Measurements from ENCODE around the gene SHROOM3.

GRCh38 chr4:76535603-76536372 is 100.8 kb downstream of the SHROOM3 start:
- no peak for TF ChIP-seq POLR2AphosphoS5 (IDR thresholded peaks at IDR 0.05; ENCODE audit: low read depth, low read length)
- no peak for TF ChIP-seq SIN3A (IDR thresholded peaks at IDR 0.05; ENCODE audit: borderline replicate concordance, insufficient read depth, low read length)
- no peak for TF ChIP-seq TAF1 (IDR thresholded peaks at IDR 0.05; ENCODE audit: borderline replicate concordance, insufficient read depth, low read length)
- TF ChIP-seq, protein P1, sequence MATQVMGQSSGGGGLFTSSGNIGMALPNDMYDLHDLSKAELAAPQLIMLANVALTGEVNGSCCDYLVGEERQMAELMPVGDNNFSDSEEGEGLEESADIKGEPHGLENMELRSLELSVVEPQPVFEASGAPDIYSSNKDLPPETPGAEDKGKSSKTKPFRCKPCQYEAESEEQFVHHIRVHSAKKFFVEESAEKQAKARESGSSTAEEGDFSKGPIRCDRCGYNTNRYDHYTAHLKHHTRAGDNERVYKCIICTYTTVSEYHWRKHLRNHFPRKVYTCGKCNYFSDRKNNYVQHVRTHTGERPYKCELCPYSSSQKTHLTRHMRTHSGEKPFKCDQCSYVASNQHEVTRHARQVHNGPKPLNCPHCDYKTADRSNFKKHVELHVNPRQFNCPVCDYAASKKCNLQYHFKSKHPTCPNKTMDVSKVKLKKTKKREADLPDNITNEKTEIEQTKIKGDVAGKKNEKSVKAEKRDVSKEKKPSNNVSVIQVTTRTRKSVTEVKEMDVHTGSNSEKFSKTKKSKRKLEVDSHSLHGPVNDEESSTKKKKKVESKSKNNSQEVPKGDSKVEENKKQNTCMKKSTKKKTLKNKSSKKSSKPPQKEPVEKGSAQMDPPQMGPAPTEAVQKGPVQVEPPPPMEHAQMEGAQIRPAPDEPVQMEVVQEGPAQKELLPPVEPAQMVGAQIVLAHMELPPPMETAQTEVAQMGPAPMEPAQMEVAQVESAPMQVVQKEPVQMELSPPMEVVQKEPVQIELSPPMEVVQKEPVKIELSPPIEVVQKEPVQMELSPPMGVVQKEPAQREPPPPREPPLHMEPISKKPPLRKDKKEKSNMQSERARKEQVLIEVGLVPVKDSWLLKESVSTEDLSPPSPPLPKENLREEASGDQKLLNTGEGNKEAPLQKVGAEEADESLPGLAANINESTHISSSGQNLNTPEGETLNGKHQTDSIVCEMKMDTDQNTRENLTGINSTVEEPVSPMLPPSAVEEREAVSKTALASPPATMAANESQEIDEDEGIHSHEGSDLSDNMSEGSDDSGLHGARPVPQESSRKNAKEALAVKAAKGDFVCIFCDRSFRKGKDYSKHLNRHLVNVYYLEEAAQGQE (IDR thresholded peaks at IDR 0.05; ENCODE audit: insufficient read depth in 1 of 2, low read depth in 2 of 2, low read length in 2 of 2) = no peak
- no peak for TF ChIP-seq FOXP2 (optimal IDR thresholded peaks at IDR 0.05; ENCODE audit: borderline replicate concordance, extremely low read depth, extremely low read length, insufficient read depth)

Measured in PFSK-1 (cell line).